Gastroesophageal sphincter (tissue), 3 donors: ENCODE measurements around the gene RAB11FIP3.

Experiments
- CTCF ChIP-seq, 4 experiments: fragments of 200-600 bp in 2 of 4; fragments of 450-650 bp in 2 of 4; sonication (generic) in 1 of 4; IDR thresholded peaks; one replicate each; pipeline ENCODE4 v1.5.1; 2017 to 2019; ENCODE audit warnings: antibody characterized with exemption in 4 of 4, mild to moderate bottlenecking in 2 of 4, moderate library complexity in 2 of 4
- EP300 ChIP-seq: sonication (generic); formaldehyde crosslinking; IDR thresholded peaks from one replicate; pipeline ENCODE4 v1.6.1; 2017; ENCODE audit warnings: antibody characterized with exemption, mild to moderate bottlenecking
- POLR2A ChIP-seq, 2 donors: fragments of 450-650 bp; IDR thresholded peaks; one replicate each; pipeline ENCODE4 v1.6.1; 2017; ENCODE audit warnings: antibody characterized with exemption in 2 of 2, mild to moderate bottlenecking in 2 of 2, moderate library complexity in 1 of 2
- POLR2AphosphoS5 ChIP-seq: sonication (generic); formaldehyde crosslinking; IDR thresholded peaks from one replicate; pipeline ENCODE4 v1.6.1; 2017; ENCODE audit warnings: antibody characterized with exemption

- TF ChIP-seq CTCF (IDR thresholded peaks at IDR 0.05) = no peak
- no peak for TF ChIP-seq POLR2A (IDR thresholded peaks at IDR 0.05)
- no peak for TF ChIP-seq POLR2AphosphoS5
- no peak for TF ChIP-seq EP300
These were observed 115.3 kb downstream of the RAB11FIP3 start for GRCh38 chr16:540645-541340.
